Stomach (tissue), 4 donors: ENCODE results near the gene SLU7.

Experiments used
- CTCF ChIP-seq, 7 experiments: fragments of 450-650 bp in 4 of 7; fragments of 200-600 bp in 3 of 7; sonication (generic) in 3 of 7; IDR thresholded peaks; one replicate each; pipeline ENCODE4 v1.5.1; 2016 to 2019; ENCODE audit warnings: antibody characterized with exemption in 7 of 7, control low read depth in 2 of 7, mild to moderate bottlenecking in 1 of 7
- EP300 ChIP-seq: sonication (generic); formaldehyde crosslinking; IDR thresholded peaks from one replicate; pipeline ENCODE4 v1.6.1; 2017; ENCODE audit warnings: antibody characterized with exemption
- POLR2AphosphoS5 ChIP-seq, 3 donors: sonication (generic); formaldehyde crosslinking; IDR thresholded peaks; one replicate each; pipeline ENCODE4 v1.6.1; 2016; ENCODE audit warnings: antibody characterized with exemption in 3 of 3

DNA sequence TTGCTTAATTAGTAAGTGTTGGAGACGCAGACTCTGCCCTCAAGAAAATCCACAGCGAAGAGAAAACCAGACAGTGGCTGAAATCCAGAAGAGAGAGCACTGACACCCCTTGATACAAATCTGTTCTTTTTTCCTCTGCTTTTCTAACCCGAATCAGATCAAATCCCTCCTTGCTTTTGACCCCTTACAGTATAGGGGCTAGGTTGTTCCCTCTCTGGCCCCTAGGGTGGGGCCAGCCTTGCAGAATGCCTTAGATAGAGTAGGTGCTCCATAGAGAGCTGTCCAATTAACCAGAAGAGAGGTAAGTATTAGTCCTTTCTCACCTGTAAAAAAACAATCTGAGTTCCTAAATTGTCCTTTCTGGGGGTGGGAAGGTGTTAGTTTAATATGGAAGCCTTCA lies 58.6 kb downstream of the SLU7 start:
- no peak for TF ChIP-seq EP300
- TF ChIP-seq CTCF (IDR thresholded peaks at IDR 0.05) = no peak
- TF ChIP-seq POLR2AphosphoS5 (IDR thresholded peaks at IDR 0.05) = no peak
